Fibroblast of skin of back (primary cell): Measurements from ENCODE around the gene TUBB6.

ENCODE experiments used
- DNase-seq: peaks from one replicate; pipeline ENCODE4 v3.0.0-alpha.2; 2013

The TUBB6 gene

DNA sequence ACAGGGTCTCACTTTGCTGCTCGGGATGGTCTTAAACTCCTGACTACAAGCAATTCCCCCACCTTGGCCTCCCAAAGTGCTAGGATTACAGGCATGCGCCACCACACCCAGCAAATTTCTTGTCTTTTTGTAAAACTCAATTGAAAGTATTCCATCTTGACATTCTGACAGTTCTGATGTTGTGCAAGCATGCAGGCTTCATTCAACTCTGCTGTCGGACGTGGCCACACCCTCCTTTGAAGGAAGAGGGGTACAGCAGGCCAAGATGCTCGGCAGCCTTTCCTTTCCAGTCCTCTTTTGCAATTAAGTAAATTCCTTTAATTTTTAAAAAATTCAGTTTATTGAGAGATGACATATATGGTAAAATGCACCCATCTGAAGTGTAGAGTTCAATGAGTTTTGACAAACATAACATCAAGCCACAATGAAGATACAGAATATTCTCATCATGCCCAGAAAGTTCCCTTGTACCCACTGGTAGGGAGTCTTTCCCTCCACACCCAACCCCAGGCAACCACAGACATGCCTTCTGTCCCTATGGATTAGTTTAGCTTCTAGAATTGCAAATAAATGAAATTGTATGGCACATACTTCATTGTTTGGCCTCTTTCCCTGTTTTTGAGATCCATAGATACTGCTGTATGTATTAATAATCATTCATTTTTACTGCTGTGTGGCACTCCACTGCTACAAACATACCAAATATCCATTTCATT lies 33.1 kb downstream of the TUBB6 start:
- no peak for DNase-seq

DNA sequence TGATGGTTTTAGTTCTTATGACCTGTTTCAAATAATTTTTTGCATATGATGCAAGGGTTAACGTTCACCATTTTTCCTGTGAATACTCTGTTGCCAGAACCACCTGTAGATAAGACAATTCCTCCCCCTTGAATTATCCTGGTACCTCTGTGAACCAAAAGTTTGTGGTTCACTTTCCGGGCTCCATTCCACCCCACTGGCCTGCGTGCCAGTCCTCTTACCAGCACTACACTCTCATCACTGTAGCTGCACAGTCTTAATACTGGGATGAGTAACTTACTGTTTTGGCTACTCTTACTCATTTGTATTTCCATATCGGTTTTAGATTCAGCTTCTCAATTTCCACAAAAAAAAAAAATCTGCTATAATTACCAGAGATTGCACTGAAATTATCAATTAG lies 34.6 kb downstream of the TUBB6 start:
- DNase-seq = no peak

DNA sequence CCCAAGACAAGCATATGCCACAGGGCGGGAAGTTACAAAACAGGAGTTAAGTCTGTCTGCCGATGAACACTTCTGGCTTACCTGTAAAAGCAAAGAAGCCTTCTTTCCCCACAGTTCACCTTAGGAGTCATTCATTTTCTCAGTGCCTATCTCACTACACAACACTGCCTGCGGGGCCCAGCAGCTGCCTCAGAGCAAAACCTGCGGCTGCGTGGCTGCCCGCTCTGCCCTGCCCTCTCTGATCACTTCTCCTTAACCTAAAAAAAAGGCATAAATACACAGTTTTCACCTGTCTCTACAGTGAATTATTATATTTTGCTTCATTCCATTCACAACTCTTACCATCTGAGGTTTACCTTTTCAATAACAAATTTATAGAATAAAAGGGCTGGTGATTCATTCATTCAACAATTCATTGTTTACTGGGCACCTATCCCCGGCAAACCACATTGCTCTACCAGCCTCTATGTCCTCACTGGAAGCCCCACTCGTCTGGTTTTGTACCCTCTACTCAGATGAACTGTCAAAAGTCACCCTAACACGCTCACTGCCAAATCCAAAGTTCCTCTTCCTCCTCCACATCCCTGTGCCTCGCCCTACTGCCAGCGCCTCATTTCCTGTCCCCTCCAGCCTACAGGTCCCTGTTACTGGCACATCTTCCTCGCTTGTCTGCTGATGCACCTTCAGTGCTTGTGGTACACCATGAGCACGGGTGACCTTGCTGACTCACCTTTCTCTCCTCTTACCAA lies 37.6 kb downstream of the TUBB6 start:
- no peak for DNase-seq

DNA sequence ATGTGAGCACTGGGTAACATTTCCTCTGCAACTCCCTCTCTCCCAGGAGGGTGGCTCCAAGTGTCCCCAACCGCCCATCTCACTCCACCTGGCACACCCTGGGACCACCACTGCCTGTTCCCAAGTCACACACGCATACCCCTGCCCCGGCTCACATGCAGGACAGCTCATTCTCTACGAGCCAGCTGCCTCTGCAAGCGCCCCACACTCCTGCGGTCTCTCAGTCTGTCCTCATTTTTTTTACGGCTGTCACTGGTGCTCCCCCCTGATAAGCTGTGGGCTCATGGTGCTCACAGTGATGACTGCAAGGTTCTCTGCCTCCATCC lies 38.2 kb downstream of the TUBB6 start:
- no peak for DNase-seq

DNA sequence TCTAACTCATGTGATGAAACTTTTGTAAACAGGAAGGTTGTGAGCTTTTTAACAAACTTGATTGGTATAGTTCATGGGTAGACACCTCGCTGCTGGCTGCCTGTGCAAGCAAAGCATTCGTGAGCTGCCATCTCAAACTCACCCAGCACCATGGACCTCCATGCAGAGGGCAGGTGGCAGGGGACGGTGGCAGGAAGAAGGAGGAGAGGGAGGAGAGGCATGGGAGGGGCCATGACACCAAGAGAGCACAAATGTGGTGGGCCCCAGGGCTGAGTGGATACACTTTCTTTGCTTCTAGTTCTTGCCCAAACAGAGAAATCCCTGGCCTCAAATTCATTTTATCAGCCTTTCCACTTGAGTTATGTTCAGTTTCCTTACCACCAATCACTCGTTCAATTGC lies 39.9 kb downstream of the TUBB6 start:
- DNase-seq = no peak

DNA sequence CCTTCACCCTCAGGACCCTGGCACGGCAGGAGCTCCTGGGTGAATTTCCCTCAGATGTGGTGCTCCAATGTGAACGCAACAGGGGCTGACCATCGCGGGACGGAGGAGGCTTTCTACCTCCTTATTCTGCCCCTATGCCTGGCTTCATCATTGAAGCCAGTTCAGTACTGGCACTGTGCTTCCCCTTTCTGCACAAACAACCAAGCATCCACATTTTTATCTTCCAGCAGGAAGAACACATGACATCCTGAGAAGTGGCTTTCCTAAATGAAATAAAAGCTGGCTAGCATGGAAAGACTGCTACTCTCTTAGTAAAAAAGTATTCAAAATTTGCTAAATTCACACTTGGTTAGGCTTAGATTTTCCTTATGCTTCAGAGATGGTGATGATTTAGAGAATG lies 44.1 kb downstream of the TUBB6 start:
- no peak for DNase-seq

DNA sequence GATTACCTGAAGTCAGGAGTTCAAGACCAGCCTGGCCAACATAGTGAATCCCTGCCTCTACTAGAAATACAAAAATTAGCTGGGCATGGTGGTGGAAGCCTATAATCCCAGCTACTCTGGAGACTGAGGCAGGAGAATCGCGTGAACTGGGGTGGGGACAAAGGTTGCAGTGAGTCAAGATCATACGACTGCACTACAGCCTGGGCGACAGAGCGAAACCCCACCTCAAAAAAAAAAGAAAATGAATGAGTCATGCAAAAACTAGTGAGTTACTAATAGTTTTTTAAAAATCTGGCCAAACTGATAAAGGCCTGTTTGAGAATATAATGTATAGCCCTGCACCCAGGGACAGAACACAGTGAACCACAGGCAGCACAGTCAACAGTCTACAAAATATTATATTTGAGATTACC lies 51.5 kb downstream of the TUBB6 start:
- no peak for DNase-seq

DNA sequence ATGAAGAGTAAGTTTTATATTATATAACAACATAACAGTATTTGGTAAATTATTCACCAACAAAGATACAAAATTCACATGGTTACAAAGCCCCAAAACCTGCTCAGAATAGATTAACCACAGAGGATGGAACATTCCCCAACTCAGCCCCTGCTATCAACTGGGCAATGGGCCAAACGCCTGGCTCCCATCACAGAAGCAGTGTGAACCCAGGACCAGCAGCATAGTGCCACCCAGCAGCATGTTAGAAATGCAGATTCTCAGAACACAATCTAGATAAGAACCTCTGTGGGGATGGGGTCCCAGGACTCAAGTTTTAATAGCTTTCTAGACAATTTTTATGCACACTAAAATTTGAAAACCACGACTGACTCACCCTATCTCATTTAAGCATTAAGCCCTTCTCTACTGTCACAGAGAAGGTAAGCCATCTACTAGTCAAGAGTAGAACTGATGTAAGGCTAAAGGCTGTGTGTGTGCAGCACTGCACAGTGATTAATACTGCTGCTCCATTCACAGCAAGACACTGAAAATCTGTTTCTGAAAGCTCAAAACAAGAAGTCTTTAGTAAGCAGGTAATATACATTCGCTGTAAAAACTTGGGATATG lies 53.8 kb downstream of the TUBB6 start:
- DNase-seq = no peak

DNA sequence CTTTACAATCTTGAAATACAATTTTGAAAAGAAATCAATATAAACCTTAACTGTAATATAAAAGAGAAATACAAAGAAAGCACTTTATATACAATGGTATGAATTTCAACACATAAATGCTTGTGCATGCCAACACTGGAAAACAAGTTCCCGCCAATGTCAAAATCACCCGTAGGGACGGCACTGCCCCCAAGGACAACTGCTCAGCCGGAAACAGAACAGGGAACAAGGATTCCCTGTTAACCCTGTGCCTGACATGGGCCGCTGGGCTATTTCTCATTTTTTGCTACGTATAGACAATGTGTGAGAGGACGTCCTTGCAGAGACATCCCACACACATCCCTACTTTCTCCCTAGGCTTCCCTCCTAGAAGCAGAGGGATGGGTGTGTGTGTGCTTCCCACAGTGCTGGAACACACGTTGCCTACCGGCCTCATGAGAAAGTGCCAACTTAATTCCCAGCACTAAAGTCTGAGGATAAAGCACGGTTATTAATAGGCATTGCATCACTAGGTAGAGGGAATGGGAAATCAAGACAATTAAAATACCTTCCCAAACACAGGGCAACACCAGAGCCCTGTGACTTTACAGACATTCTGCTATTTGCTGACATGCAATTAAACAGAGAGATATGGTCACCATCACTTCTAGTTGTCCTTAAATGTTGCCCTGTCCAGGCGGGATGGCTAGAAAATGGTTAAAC lies 54.6 kb downstream of the TUBB6 start:
- DNase-seq = no peak

DNA sequence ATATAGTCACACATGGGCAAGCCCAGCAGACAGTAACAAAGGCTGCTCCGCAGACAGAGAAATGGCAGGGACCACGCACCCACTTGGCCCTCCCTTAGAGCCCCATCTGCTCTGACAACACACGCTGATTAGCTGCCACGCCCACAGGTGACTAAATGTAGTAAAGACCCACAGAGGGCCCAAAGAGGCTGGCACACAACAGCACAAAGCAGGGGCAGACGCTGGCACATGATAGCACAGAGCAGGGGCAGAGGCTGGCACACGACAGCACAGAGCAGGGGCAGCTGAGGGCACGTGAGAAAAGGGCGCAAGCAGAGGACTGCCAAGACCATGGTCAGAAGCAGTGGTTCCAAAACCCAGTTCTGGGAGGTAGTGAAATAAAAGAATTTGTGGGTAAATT lies 58.3 kb downstream of the TUBB6 start:
- no peak for DNase-seq

DNA sequence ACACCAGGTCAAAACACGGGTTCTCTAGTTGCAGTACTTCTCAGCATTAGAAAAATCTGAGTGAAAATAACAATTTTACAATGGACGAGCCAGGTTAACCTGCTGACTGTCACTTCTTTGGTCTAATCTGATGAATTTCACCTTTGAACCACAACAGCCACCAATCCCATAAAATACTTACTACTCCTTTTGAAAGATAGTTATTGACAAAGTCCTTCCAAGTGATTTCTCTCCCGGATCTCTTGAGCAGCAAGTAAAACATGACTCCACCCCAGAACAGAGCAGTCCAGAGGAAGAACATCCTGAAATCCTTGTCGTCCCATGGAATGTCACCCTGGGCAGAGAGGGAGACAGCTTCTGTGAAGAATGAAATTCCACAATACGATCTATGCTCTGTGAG lies 58.7 kb downstream of the TUBB6 start:
- no peak for DNase-seq

DNA sequence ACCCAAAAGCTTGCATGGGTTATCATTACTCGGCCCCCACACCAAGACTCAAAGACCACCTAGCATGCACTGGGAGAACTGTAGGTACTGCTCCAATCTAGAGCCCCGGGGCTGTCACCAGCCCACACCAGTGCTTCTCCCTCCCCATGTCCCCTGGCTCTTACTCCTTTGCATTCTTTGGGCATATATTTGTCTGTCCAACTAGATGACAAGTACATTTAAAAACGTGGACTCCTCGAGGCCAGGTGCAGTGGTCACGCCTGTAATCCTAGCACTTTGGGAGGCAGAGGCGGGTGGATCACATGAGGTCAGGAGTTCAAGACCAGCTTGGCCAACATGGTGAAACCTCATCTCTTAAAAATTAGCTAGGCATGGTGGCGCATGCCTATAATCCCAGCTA lies 61.2 kb downstream of the TUBB6 start:
- DNase-seq = no peak

DNA sequence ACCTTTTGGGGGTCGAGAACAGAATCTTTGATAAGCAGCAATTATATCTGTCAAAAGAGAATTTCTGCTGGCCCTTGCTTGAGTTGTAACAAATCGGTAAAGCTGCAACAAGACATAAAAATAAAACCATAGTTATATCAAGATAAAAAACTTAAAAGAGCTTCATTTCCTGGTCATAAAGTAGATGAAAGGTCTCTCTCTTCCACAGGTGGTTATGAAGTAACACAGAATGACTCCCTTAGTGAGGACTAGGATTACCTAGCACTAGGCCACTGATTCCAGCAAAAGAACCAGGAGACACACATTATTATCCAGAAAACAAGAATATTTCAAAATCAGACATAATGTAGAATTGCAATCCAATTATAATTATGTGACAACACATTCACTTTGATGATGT lies 63.5 kb downstream of the TUBB6 start:
- no peak for DNase-seq

DNA sequence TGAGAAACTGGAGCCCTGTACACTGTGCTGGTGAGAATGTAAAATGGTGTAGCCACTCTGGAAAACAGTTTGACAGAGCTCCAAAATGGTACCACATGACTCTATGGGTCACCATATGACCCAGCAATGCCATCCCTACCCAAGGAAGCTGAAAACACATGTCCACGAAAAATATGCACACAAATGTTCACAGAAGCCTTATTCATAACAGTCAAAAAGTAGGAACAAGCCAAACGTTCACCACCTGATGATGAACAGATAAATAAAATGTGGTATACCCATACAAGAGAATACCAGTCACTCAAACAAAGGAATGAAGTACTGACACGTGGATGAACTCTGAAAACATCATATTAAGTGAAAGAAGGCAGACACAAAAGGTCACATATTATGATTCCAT lies 64.4 kb downstream of the TUBB6 start:
- DNase-seq = no peak

DNA sequence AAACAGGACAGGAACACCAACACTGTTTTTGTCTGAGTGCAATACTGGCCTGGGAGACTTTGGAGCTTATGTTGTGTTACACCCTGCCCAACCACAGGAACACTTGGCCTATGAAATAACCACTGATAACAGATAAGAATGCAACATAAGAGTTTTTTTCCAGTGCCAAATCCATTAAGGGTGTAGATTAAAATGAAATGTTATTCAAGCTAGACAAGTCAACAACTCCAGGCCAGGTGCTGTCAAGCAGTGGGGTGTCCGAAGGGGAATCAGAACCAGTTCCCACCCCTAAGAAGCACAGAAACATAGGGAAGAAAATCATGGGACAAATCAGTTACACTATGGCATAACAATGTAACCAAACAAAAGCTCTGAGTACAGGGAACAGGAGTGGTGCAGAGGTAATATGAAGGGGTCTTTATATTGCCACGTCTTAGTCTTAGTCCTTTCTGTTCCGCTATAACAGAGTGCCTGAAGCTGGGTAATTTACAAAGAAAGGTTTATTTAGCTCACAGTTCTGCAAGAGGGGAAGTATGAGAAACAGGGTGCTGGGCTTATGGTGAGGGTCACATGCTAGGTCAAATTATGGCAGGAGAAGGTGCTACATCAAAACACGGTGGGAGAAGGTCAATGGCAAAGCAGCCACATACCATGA lies 65.2 kb downstream of the TUBB6 start:
- no peak for DNase-seq

DNA sequence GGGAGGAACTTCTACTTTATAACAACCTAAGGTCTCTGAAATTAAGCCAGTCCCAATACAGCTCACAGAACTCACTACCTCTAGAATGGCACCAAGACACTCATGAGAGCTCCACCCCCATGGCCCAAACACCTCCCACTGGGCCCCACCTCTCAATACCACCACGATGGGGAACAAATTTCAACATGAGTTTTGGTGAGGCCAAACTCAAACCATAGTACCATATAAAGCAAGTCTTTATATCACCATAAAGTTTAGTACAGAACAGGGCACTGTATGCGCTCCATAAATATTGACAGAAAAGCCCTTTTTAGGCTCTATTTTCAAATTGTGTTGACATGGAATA lies 65.7 kb downstream of the TUBB6 start:
- no peak for DNase-seq

DNA sequence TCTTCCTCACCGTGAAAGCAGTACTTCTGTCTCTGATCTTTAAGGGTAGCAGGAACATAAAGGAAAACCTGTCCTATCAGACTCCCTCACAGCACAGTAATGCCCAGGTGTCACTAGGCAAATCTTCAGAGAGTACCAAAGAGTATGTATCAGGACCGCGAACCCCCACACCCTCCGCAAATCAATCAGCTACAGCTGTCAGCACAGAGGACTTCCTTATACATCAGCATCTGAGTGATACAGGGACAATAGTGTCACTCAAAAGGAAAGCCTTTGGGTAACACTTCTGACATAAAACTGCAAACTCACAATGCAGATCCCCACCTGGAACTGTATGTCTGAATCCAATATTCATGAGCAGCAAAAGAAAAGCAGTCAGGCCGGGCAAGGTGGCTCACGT lies 66.4 kb downstream of the TUBB6 start:
- no peak for DNase-seq
